Ecto neural progenitor cell (in vitro differentiated cells): ENCODE measurements around the gene PRKCA.
"Not testable (repeated sequence)": the region's sequence is repeated elsewhere in the genome, so short reads cannot be mapped to it uniquely, and the experiment has no call there.

Source experiments
- DNase-seq: peaks from one replicate; pipeline ENCODE4 v3.0.0-alpha.2; 2018; ENCODE audit warnings: low spot score

The PRKCA gene

GRCh38 chr17:66684261-66684660 is 381.8 kb downstream of the PRKCA start:
- no peak for DNase-seq

DNA sequence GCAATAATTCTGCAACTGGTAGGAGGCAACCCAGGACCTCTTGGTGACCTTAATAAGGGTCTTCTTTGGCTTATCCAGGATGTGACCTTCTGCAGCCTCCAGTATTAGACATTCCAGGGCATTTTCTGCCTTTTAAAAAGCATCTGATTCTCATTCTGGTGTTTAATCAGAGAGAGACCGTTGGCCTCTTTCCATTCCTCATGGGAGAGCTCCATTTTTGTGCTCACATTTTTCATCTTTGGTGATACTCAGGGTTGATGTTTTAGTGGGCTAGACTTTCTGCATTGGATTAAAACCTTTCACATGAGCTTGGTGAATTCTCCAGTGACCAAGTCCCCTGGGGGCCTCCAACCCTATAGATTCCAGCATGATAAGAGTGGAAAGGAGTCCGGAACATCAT is 382.3 kb downstream of the PRKCA start:
- DNase-seq: no peak

- DNase-seq: no peak
Observed at GRCh38 chr17:66686601-66687000, 384.2 kb downstream of the PRKCA start.

DNA sequence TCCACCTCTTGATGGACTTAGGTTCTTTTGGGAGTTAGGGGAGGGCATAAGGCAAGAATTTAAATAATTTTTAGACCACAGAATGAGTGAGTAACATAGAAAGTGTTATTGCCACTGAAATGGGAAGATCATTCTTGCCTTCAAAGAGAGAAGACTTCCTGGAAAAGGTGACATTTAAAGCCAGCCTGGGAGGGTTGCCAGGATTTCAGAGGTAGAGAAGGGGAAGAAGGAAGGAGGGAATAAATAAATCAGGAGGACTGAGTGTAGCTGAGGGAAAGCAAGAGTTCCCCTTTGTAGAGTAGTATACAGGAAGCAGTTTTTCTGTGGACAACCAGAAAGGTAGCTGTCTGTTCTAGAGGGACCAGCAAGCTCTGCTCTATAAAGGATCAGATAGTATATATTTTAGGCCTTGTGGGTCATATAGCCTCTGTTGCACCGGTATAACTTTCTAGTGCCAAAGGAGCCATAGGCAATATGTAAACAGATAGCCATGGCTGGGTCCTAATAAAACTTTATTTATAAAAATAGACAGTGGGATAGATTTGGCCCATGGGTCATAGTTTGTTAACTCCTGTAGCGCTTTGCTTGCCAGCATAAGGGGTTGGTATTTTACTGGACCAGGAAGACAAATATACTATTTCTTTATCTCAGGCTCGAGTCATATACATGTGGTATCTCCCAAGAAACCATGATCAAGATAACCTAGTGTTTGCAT is 385.3 kb downstream of the PRKCA start:
- no peak for DNase-seq

DNA sequence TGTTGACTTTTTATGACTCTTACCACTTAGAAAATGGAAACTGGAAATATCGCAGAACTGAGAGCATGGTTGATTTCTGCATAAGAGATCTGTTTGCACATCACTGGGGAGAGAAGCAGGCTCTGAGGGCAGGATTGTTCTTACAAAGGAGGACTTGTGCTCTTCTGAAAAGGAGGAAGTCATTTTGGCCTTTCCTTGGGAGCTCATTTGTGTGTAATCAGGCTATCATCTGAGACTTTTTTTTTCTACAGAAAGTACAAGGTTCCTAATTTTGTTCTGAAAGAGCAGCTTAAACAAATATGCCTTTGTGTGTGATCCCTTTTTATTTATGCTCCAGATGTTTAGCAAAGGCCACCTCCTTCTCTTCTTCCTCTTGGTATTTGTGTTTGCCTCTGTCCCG is 386.8 kb downstream of the PRKCA start:
- DNase-seq: no peak

DNA sequence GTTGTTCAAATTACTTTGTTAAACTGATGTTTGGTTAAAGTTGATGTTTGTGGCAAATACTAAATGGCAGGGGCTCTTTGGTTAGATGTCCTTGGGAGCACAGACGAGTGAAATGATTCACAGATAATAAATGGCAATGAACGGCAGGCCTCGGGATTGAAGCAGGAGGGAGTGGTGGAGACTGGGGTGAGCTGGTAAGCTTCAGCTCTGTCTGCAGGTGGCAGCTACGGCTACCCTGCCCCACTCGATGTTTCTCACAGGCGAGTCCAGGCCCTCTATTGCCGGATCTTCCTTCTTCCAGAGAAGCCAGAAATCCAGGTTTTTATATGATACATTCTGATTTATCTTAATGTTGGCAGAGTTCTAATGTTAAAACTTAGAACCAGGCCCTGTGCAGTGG is 387.8 kb downstream of the PRKCA start:
- no peak for DNase-seq

DNA sequence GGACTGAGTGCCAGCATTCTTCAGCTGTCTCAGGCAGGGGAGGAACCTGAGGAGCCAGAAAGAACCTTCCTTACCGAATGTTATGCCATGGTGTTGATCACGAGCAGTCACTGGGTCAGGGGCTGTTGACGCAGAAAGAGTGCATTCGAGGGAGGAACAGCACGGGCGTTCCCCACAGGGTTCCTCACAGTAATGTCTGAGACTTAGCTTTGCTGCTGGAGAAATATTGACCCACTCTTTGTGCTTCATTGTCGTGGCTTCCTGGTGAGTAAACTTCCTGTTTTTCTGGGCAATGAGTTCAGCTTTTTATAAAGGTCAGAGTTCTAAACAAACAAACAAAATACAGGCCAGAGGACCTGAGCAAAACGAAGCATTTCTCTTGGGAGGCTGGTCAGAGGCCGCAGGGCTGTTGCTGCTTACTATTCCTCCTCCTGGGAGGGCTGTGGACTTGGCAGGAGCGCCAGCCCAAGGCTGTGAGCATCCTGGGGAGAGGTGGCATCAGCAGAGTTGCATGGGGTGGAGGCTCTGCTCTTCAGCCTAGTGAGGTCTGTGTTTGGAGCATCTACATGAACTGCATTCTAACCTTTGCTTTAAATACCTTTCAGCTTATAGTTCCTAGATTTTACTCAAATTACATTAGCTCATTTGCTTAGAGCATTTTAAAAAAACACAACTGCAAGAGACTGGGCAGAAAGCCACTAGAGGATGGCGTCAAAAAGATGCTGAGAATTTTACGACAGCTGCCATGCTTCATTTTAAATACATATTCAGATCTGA is 389.4 kb downstream of the PRKCA start:
- DNase-seq: no peak

GRCh38 chr17:66692421-66692690 is 389.9 kb downstream of the PRKCA start:
- no peak for DNase-seq

- peak; percentile 27 for DNase-seq
Observed at GRCh38 chr17:66695098-66695497, 392.7 kb downstream of the PRKCA start.

- no peak for DNase-seq
Observed at GRCh38 chr17:66698270-66698669, 395.9 kb downstream of the PRKCA start.

DNA sequence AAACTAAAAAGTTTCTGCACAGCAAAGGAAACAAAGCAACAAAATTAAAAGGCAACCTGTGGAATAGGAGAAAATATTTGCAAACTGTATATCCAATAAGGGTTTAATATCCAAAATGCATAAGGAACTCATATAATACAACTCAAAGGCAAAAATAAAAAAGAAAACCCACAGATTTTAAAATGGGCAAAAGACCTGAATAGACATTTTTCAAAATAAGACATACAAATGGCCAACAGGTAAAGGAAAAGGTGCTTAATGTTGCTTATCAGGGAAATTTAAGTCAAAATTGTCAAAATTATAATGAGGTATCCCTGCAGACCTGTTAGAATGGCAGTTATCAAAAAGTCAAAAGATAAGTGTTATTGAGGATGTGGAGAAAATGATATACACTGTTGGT is 399.0 kb downstream of the PRKCA start:
- DNase-seq: no peak

- no peak for DNase-seq
Observed at GRCh38 chr17:66702106-66702936, 399.9 kb downstream of the PRKCA start.

GRCh38 chr17:66704858-66705520 is 402.6 kb downstream of the PRKCA start:
- DNase-seq: no peak

DNA sequence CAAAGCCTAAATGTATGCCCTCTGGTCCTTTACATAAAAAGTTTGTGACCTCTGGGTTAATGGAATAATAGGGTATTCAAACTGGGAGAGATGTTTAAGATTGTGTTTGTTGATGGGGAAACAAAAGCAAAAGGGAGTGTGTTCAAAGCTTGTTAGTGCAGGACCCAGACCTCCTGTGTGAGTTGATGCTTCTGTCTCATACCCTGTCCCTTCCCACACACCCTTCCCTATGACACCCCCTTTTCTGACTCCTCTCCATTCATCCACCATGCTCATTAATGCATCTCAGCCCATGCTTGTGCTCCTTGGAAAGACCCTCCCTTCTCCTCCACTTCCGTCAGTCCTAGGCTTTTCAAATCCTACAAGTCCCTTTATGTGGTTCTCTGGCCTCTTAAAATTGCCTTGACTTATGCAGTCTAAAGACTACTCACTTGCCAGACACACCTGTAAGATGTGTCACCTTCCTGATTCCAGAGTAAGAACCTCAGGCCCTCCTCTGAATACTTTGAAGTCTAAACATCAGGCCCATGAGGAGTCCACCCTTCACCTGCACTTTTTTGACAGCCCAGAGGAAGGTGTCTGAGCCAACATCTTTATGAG is 404.5 kb downstream of the PRKCA start:
- DNase-seq: no peak

DNA sequence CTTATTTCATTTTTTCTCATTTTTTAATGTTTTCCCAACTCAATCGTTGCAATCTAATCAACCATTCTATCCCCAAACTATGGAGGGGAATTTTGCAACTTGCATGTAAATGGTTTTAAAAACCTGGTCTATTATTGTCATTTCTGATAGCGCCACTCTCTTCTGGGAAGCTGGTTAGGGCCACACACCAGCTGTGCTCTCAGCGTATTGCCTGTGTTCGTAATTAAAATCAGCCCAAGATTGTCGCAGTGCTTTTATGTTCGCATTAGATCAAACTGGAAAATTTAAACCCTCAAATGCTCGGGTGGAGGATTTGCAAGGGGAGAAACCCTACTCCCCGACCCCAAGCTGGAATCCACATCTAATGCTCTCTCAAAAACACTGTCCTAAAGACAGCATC is 409.0 kb downstream of the PRKCA start:
- no peak for DNase-seq

- no peak for DNase-seq
Observed at GRCh38 chr17:66711881-66712321, 409.5 kb downstream of the PRKCA start.

- no peak for DNase-seq
Observed at GRCh38 chr17:66712453-66712852, 410.0 kb downstream of the PRKCA start.

DNA sequence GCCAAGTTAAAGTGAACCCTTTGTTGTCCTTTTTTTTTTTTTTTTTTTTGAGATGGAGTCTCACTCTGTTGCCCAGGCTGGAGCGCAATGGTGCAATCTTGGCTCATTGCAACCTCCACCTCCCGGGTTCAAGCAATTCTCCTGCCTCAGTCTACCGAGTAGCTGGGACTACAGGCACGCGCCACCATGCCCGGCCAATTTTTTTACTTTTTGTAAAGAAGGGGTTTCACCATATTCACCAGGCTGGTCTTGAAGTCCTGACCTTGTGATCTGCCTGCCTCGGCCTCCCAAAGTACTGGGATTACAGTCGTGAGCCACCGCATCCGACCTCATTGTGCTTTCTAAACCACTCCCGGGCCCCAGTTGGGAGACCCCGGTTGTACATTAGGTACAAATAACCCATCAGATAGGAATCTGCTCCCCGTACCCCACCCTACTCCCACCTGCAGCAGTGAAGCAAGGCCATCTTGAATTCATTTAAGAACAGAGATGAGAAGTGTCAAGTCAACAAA is 410.7 kb downstream of the PRKCA start:
- DNase-seq: not testable (repeated sequence)

GRCh38 chr17:66713533-66714042 is 411.2 kb downstream of the PRKCA start:
- DNase-seq: no peak

DNA sequence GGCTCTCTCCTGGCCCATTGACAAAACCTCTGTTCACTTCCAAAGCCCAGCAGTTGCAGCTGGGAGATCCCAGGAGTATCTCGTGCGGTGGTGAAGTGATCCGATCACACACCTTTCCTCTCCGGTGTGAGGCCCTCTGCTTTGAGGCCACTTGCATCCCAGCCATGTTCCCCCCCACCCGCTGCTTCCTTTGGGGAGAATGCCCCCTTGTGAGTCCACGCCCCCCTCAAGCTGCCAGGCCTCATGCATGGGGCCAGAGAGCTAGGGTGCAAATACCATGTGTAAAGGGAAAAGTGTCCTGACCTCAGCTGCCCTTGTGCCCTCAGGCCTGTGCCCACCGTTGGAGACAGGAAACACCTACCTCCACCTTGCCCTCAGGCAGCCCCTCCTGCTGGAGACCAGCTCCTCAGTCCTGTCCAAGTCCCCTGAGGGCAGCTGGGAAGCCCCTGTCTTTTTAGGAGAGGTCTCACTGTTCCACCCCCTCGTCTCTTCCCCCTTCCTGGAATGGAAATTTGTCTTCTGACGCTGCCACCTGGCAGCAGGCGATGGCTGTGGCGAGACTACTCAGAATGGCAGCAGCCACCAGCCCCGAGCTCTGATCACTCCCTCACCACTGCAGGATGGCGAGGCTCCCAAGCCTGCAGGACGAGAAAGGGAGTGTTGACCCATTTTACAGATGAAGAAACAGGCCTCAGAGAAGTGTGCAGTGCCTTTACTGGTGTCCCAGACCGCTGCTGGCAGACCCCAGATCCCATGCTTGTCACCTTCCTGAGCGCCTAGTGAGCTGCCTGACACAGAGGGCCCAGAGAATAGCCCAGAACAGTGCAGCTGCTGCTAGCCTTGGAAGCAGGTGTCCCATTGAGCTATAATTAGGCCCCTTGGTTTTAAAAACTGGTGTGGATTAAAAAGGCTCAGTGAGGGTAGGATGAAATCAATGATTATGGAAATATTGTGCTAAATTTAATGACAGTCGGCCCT is 411.9 kb downstream of the PRKCA start:
- DNase-seq: no peak
